ENCODE results near the gene ELFN2.

ELFN2 gene

DNA sequence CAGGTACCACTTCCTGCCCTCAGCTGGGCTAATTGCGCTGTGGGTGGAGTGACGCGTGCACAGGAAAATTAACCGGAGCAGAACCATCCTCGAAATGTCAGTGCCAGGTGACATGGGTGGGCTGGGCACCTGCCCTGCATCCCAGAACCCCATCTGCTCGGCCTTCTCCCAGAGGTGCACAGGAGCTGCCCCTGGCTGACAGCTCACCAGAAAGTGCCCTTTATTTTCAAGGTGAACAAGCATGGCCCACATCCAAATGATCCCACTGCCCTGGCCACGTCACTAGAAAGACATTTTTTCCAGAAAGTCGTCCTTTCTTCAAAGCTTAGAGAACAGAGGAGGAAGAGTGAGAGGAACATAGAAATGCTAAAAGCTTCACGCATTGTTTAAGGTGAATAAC, 4.1 kb upstream of the ELFN2 start:
- Histone ChIP-seq H4K8ac (ENCODE audit: low read depth, low read length) (no peak overlapping the region), H3K14ac (ENCODE audit: low read length) (no peak overlapping the region), H3K4ac (ENCODE audit: low read depth, low read length) (no peak overlapping the region), H3K79me1 (ENCODE audit: low read length) (no peaks in the 10 kb centered on the region), H4K91ac (ENCODE audit: low read depth, low read length) (no peak overlapping the region), H3K36me3 (ENCODE audit: control insufficient read depth in 1 of 2, insufficient read depth in 2 of 2, low read length in 2 of 2) (no peaks in the 10 kb centered on the region), H2BK5ac (ENCODE audit: low read depth, low read length, poor library complexity) (no peak overlapping the region), H3K27me3 (ENCODE audit: insufficient read depth, low read length) (peaks cover 28% of the 10 kb centered on the region), H3K18ac (ENCODE audit: low read length) (no peak overlapping the region), H3K4me1 (ENCODE audit: control insufficient read depth in 1 of 2, insufficient read depth in 2 of 2, low read length in 2 of 2) (no peaks in the 10 kb centered on the region), H3K9ac (ENCODE audit: low read length) (no peak overlapping the region), H2BK120ac (ENCODE audit: insufficient read depth, low read length, poor library complexity) (no peak overlapping the region), H3K27ac (ENCODE audit: low read depth, low read length) (no peak overlapping the region), H3K23ac (ENCODE audit: low read length) (no peak overlapping the region), H2AFZ (ENCODE audit: insufficient read depth, low read length, poor library complexity) (no peak overlapping the region), H2AK5ac (ENCODE audit: low read length) (no peak overlapping the region), H2BK12ac (ENCODE audit: low read length) (no peak overlapping the region), H3K79me2 (ENCODE audit: control insufficient read depth, insufficient read depth, low read length, poor library complexity) (no peaks in the 10 kb centered on the region), H3K9me3 (ENCODE audit: insufficient read depth, low read depth, low read length) (peaks cover 11% of the 10 kb centered on the region), H3K4me2 (ENCODE audit: low read length) (no peak overlapping the region), H3K4me3 (ENCODE audit: low read depth, low read length) (no peak overlapping the region), H4K12ac (ENCODE audit: low read depth, low read length) (no peak overlapping the region)
- no peak for DNase-seq
- WGBS (ENCODE audit: extremely low coverage, insufficient coverage, insufficient read length), result no CpG with 5 or more reads among the region's 9 CpGs

GRCh38 chr22:37430941-37431340, 3.7 kb upstream of the ELFN2 start:
- Histone ChIP-seq H2BK120ac (ENCODE audit: insufficient read depth, low read length, poor library complexity) (no peak overlapping the region), H2BK12ac (ENCODE audit: low read length) (no peak overlapping the region), H3K4me2 (ENCODE audit: low read length) (no peak overlapping the region), H3K79me1 (ENCODE audit: low read length) (no peaks in the 10 kb centered on the region), H3K36me3 (ENCODE audit: control insufficient read depth in 1 of 2, insufficient read depth in 2 of 2, low read length in 2 of 2) (no peaks in the 10 kb centered on the region), H3K9ac (ENCODE audit: low read length) (no peak overlapping the region), H3K18ac (ENCODE audit: low read length) (no peak overlapping the region), H4K12ac (ENCODE audit: low read depth, low read length) (no peak overlapping the region), H3K79me2 (ENCODE audit: control insufficient read depth, insufficient read depth, low read length, poor library complexity) (no peaks in the 10 kb centered on the region), H3K4me1 (ENCODE audit: control insufficient read depth in 1 of 2, insufficient read depth in 2 of 2, low read length in 2 of 2) (no peaks in the 10 kb centered on the region), H3K9me3 (ENCODE audit: insufficient read depth, low read depth, low read length) (peaks cover 14% of the 10 kb centered on the region), H3K27me3 (ENCODE audit: insufficient read depth, low read length) (peaks cover 32% of the 10 kb centered on the region), H2AFZ (ENCODE audit: insufficient read depth, low read length, poor library complexity) (no peak overlapping the region), H2AK5ac (ENCODE audit: low read length) (no peak overlapping the region), H4K91ac (ENCODE audit: low read depth, low read length) (no peak overlapping the region), H3K14ac (ENCODE audit: low read length) (no peak overlapping the region), H4K8ac (ENCODE audit: low read depth, low read length) (no peak overlapping the region), H3K4ac (ENCODE audit: low read depth, low read length) (no peak overlapping the region), H3K23ac (ENCODE audit: low read length) (no peak overlapping the region), H3K4me3 (ENCODE audit: low read depth, low read length) (no peak overlapping the region), H2BK5ac (ENCODE audit: low read depth, low read length, poor library complexity) (no peak overlapping the region), H3K27ac (ENCODE audit: low read depth, low read length) (no peak overlapping the region)
- no CpG with 5 or more reads among the region's 6 CpGs for WGBS (ENCODE audit: extremely low coverage, insufficient coverage, insufficient read length)
- no peak for DNase-seq

GRCh38 chr22:37428649-37429586, 1.6 kb upstream of the ELFN2 start:
- Histone ChIP-seq H3K9me3 (ENCODE audit: insufficient read depth, low read depth, low read length) (peaks cover 14% of the 10 kb centered on the region), H3K79me2 (ENCODE audit: control insufficient read depth, insufficient read depth, low read length, poor library complexity) (no peaks in the 10 kb centered on the region), H2BK12ac (ENCODE audit: low read length) (no peak overlapping the region), H3K4me1 (ENCODE audit: control insufficient read depth in 1 of 2, insufficient read depth in 2 of 2, low read length in 2 of 2) (no peaks in the 10 kb centered on the region), H4K8ac (ENCODE audit: low read depth, low read length) (no peak overlapping the region), H3K23ac (ENCODE audit: low read length) (no peak overlapping the region), H2AFZ (ENCODE audit: insufficient read depth, low read length, poor library complexity) (no peak overlapping the region), H3K4ac (ENCODE audit: low read depth, low read length) (no peak overlapping the region), H3K4me2 (ENCODE audit: low read length) (no peak overlapping the region), H3K79me1 (ENCODE audit: low read length) (no peaks in the 10 kb centered on the region), H3K4me3 (ENCODE audit: low read depth, low read length) (no peak overlapping the region), H3K14ac (ENCODE audit: low read length) (no peak overlapping the region), H2BK120ac (ENCODE audit: insufficient read depth, low read length, poor library complexity) (no peak overlapping the region), H2AK5ac (ENCODE audit: low read length) (no peak overlapping the region), H3K36me3 (ENCODE audit: control insufficient read depth in 1 of 2, insufficient read depth in 2 of 2, low read length in 2 of 2) (no peaks in the 10 kb centered on the region), H4K12ac (ENCODE audit: low read depth, low read length) (no peak overlapping the region), H3K9ac (ENCODE audit: low read length) (no peak overlapping the region), H3K27me3 (ENCODE audit: insufficient read depth, low read length) (peaks cover 45% of the 10 kb centered on the region), H4K91ac (ENCODE audit: low read depth, low read length) (no peak overlapping the region), H3K27ac (ENCODE audit: low read depth, low read length) (no peak overlapping the region), H3K18ac (ENCODE audit: low read length) (no peak overlapping the region), H2BK5ac (ENCODE audit: low read depth, low read length, poor library complexity) (no peak overlapping the region)
- WGBS (ENCODE audit: extremely low coverage, insufficient coverage, insufficient read length), result no CpG with 5 or more reads among the region's 15 CpGs
- DNase-seq, result peak in 1 of 2 donors; percentile 50

GRCh38 chr22:37427711-37428635, 694 bp upstream of the ELFN2 start:
- no peak overlapping the region for H2BK5ac ChIP-seq (ENCODE audit: low read depth, low read length, poor library complexity)
- WGBS (ENCODE audit: extremely low coverage, insufficient coverage, insufficient read length), result no CpG with 5 or more reads among the region's 59 CpGs
- H2AK5ac ChIP-seq (ENCODE audit: low read length), result no peak overlapping the region
- peak overlapping the region; percentile 54 for H3K4me2 ChIP-seq (ENCODE audit: low read length)
- H3K4me3 ChIP-seq (ENCODE audit: low read depth, low read length), result no peak overlapping the region
- no peak overlapping the region for H3K9ac ChIP-seq (ENCODE audit: low read length)
- H2BK12ac ChIP-seq (ENCODE audit: low read length), result no peak overlapping the region
- H3K9me3 ChIP-seq (ENCODE audit: insufficient read depth, low read depth, low read length), result peaks cover 11% of the 10 kb centered on the region
- H3K36me3 ChIP-seq (ENCODE audit: control insufficient read depth in 1 of 2, insufficient read depth in 2 of 2, low read length in 2 of 2), result no peaks in the 10 kb centered on the region
- no peak overlapping the region for H4K91ac ChIP-seq (ENCODE audit: low read depth, low read length)
- no peak overlapping the region for H3K23ac ChIP-seq (ENCODE audit: low read length)
- no peak overlapping the region for H4K12ac ChIP-seq (ENCODE audit: low read depth, low read length)
- H3K27me3 ChIP-seq (ENCODE audit: insufficient read depth, low read length), result peaks cover 45% of the 10 kb centered on the region
- no peak overlapping the region for H3K27ac ChIP-seq (ENCODE audit: low read depth, low read length)
- no peak for DNase-seq
- H2BK120ac ChIP-seq (ENCODE audit: insufficient read depth, low read length, poor library complexity), result no peak overlapping the region
- no peaks in the 10 kb centered on the region for H3K4me1 ChIP-seq (ENCODE audit: control insufficient read depth in 1 of 2, insufficient read depth in 2 of 2, low read length in 2 of 2)
- no peaks in the 10 kb centered on the region for H3K79me1 ChIP-seq (ENCODE audit: low read length)
- no peak overlapping the region for H2AFZ ChIP-seq (ENCODE audit: insufficient read depth, low read length, poor library complexity)
- H3K14ac ChIP-seq (ENCODE audit: low read length), result no peak overlapping the region
- H3K79me2 ChIP-seq (ENCODE audit: control insufficient read depth, insufficient read depth, low read length, poor library complexity), result no peaks in the 10 kb centered on the region
- H3K18ac ChIP-seq (ENCODE audit: low read length), result no peak overlapping the region
- H3K4ac ChIP-seq (ENCODE audit: low read depth, low read length), result no peak overlapping the region
- H4K8ac ChIP-seq (ENCODE audit: low read depth, low read length), result no peak overlapping the region

All from trophoblast cell (in vitro differentiated cells and primary cell).